HT1080 (cell line): ENCODE data around the gene MAGEA9. TPM values are rescaled to one million over a fixed set of nuclear protein-coding genes. Genes with fewer than 3 reads are reported as not detected.
"Not testable (repeated sequence)": the region's sequence is repeated elsewhere in the genome, so short reads cannot be mapped to it uniquely, and the experiment has no call there.

ENCODE experiments used
- DNase-seq: peaks from one replicate; pipeline ENCODE4 v3.0.0-alpha.2; 2015; ENCODE audit warnings: low read depth
- polyA plus RNA-seq, 2 experiments: library from polyadenylated mRNA; depleted of rRNA; stranded (reverse); fragments of >200 nt; gene quantifications; 2 replicates each; pipeline ENCODE4 v1.2.3, GENCODE V29; 2015
- total RNA-seq: library from RNA; depleted of rRNA; stranded (reverse); fragments of >200 nt; shearing (Covaris generic); gene quantifications from 2 replicates; pipeline ENCODE4 v1.2.3, GENCODE V29; 2014; rRNA removed

The MAGEA9 gene, protein sequence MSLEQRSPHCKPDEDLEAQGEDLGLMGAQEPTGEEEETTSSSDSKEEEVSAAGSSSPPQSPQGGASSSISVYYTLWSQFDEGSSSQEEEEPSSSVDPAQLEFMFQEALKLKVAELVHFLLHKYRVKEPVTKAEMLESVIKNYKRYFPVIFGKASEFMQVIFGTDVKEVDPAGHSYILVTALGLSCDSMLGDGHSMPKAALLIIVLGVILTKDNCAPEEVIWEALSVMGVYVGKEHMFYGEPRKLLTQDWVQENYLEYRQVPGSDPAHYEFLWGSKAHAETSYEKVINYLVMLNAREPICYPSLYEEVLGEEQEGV
- total RNA-seq, result 0.37 TPM in 1 of 2 replicates, not detected in the other
- polyA plus RNA-seq (2015; cell fraction: cytosol; rRNA removed), result 0.34 TPM in 1 of 2 replicates, not detected in the other
- polyA plus RNA-seq (2015; cell fraction: nucleus; rRNA removed), result 0.32 TPM in 1 of 2 replicates, not detected in the other

DNA sequence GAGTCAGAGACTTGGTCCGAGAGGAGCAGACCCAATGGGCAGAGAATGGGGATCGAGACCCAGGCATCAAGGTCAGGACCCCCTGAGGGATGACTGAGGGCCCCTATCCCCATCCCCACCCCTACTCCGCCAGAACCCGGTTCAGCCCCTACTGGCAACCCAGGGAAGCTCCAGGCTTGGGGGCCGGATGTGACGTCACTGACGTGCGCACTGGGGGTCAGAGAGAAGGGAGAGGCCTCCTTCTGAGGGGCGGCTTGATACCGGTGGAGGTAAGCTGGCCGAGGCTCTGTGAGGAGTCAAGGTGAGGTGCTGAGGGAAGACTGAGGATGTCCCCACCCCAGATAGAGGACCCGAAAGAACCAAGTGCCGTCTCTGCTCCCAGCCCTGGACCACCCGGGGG lies at the start of gene MAGEA9:
Gene MAGEA9 (plus strand): TSS at position 204 of the 400 bp plus-strand sequence. CDS start 4,281 bp downstream, outside the sequence.
- not testable (repeated sequence) for DNase-seq

DNA sequence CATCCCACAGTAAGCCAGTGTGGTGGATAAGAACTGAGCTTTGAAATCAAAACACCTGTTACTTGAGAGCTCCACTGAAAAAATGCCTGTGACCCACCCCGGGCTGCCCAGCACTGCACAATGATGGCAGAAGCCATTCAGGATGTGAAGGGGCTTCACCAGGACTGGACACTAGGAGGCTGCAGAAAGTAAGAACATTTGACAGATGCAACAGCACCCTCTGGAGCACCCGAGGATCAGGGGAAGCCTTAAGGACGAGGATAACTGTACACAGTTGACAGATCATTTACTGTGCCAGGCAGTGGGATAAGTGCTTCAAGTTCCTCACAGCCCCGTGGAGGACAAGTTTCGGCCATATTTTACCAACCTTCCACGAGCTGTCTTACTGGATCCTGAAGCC lies 39.5 kb upstream of the MAGEA9 start:
- DNase-seq, result not testable (repeated sequence)

DNA sequence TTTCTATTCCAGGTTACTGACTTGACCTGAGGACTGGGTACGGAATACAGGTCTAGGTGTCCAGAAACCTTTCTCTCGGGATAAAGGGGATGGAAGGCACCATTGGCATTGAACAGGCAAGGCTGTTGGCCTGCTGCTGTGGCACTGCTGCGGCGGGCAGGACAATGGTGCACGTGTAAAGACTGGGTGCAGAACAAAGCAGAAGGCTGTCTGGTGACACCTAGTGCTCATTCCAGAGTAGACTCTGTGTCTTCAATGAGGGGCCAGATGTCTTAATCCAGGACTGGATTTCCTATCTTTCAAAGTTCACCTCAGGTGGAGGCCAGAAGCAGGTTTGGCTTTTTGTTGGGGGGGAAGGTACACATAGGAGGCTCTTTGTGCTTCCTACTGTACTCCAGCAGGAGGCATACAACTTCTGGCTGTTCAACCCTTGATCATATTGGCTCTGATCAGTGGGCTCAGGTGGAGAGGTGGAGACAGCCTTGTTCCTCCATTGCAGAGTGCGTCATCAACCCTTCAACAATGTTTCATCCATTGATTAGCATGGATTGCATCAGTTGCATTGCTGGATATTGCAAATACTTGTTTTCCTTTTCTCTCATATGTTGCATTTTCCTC lies 35.2 kb upstream of the MAGEA9 start:
- not testable (repeated sequence) for DNase-seq

- DNase-seq, result no peak
These were observed 24.3 kb upstream of the MAGEA9 start for GRCh38 chrX:149757206-149758067.

DNA sequence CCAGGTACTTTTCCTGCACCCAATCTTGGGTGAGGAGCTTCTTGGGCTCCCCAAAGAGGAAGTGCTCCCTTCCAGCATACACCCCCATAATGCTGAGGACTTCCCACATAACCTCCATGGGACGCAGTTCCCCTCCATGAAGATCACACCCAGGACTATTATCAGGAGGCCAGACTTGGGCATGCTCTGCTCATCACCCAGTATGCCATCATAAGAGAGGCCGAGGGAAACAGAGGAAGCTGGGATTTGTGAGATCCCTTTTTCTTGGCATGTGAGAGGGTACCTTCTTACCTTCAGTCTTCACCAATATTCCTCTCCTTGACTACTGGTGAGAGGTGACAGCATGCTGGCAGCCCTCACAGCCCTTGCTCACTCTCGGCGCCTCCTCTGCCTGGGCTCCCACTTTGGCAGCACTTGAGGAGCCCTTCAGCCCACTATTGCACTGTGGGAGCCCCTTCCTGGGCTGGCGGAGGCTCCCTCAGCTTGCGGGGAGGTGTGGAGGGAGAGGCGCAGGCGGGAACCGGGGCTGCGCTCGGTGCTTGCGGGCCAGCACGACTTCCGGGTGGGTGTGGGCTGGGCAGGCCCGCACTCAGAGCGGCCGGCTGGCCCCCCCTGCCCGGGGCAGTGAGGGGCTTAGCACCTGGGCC lies 23.5 kb upstream of the MAGEA9 start:
- DNase-seq, result no peak

DNA sequence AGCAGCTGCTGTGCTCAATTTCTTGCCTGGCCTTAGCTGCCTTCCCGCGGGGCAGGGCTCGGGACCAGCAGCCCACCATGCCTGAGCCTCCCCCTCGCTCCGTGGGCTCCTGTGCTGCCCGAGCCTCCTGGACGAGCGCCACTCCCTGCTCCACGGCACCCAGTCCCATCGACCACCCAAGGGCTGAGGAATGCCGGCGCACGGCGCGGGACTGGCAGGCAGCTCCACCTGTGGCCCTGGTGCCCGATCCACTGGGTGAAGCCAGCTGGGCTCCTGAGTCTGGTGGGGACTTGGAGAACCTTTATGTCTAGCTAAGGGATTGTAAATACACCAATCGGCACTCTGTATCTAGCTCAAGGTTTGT lies 23.0 kb upstream of the MAGEA9 start:
- not testable (repeated sequence) for DNase-seq

DNA sequence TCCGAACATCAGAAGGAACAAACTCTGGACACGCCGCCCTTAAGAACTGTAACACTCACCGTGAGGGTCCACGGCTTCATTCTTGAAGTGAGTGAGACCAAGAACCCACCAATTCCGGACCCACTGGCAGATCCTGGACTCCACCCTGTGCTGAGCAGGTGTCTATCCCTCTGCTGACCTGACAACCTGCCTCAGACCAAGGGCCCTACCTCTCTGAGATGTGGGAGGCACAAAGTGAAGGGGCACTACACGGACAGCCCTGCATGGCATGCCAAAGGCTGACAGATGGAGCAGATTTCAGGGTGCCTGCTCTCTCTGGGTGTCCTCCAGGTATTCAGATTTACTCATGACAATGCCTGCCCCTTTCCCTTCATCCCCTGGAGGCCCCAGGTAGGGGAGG lies 21.9 kb upstream of the MAGEA9 start:
- no peak for DNase-seq

GRCh38 chrX:149760965-149761364 lies 20.8 kb upstream of the MAGEA9 start:
- DNase-seq, result no peak

- DNase-seq, result not testable (repeated sequence)
These were observed 19.7 kb upstream of the MAGEA9 start for GRCh38 chrX:149761858-149762674.

GRCh38 chrX:149762696-149763614 lies 18.8 kb upstream of the MAGEA9 start:
- DNase-seq, result no peak

DNA sequence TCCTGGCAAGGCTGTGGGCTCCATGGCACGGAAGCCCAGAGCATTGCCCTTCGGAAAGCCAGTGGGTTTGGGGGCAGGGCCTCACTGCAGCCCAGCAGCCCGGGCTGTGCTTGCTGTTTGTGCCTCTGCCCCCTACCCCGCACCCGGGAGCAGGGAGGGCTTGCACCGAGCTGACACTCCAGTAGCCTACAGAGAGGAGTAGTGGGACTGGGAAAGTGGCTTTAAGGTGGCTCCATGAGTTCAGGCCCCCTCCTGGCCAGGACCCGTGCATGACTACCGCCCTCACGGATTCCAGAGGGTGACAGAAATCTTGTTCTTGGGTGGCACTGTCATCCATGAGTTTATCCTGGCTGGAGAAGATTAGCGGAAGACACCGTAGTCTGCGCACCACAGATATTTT lies 11.4 kb upstream of the MAGEA9 start:
- not testable (repeated sequence) for DNase-seq

DNA sequence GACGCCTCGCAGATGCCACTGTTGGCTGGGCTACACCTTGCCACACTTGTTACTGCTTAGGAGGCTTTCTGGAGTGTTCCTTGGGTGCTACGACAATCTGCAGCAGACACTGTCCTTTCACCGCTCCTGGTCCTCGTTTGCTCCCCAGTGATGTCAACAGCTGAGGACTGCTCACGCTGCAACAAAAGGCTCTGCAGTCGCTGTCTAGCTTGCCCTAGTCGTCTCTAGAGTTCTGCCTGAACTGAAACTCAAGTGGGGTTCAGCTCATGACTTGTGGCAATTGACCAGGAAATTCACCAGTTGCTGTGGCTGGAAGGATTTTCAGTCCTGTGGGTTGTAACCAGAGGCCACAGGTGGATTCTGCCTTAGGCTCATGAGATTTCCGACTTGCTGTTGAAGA lies 8.7 kb upstream of the MAGEA9 start:
- not testable (repeated sequence) for DNase-seq

DNA sequence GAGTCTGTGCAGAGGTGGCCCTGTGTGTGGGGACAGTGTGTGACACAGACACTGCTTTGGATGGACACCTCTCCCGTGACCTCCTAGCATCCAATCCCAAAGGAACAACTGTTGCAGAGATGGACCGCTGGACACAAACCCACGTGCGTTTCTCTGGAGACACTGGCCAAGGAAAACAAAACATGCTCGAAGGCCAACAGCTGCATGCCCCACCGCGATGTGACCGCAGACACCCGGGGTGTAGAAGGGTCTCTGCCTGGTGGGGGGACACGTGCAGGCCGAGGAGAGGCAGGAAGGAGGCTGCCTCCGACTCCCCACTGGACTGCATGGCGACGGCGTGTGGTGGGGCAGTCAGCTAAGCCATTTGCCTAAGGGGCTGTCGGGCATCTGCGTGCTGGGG lies 8.0 kb upstream of the MAGEA9 start, which contains the start of gene HSFX1:
Gene HSFX1 (plus strand): TSS at position 301 of the 400 bp plus-strand sequence. CDS start 614 bp downstream, outside the sequence.
- DNase-seq, result not testable (repeated sequence)

DNA sequence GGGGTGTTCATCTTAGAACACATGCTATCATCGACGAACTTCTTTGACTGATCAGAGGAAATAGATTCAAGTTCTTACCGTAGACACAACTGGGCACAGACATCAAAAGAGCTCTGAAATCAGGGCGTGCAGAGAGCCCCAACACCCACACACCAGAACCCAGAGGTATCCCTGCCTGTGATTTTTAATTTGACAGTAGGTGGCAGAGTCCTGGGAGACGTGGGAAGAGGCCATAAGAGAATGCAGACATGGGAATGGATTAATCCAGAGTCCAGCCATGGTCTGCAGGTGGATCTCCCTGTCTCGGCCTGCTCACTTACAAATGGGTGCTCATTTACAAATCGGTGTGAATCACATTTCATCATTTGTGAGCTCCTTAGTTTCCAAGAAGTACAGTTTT lies 3.7 kb upstream of the MAGEA9 start:
- not testable (repeated sequence) for DNase-seq

- not testable (repeated sequence) for DNase-seq
These were observed 13.8 kb downstream of the MAGEA9 start for GRCh38 chrX:149795531-149795930.

- DNase-seq, result no peak
These were observed 17.5 kb downstream of the MAGEA9 start for GRCh38 chrX:149799095-149799714.

DNA sequence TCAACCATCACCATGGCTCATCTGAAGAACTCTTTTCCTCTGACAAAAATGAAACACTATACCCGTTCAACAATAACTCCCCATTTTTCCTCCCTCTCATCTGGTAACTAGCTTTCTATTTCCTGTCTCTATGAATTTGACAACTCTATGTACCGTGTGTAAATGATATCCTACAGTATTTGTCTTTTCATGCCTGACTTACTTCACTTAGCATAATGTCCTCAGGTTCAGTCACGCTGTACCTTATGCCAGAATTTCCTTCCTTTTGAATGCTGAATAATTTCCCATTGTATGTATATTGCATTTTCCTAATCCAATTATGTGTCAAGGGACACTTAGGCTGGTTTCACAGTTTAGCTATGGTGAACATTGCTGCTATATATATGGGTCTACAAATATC lies 18.2 kb downstream of the MAGEA9 start:
- DNase-seq, result no peak

GRCh38 chrX:149803458-149804062 lies 21.8 kb downstream of the MAGEA9 start:
- no peak for DNase-seq
